ENCODE measurements around the gene FRMPD1. TPM values are rescaled to one million over a fixed set of nuclear protein-coding genes. Genes with fewer than 3 reads are reported as not detected.
A peak's percentile ranks its signal among the peaks of the same experiment; 100 is the strongest.

Gene FRMPD1
- total and polyA plus RNA-seq, 10 of the 15 experiments (the other 5 are each of a cell fraction or from before 2014, with no cell fraction given) = 0.01 to 0.08 (median 0.05) TPM; not detected in 6

- TF ChIP-seq E4F1 (IDR thresholded peaks at IDR 0.05; ENCODE audit: borderline replicate concordance, partially characterized antibody) (no peak), SIX5 (IDR thresholded peaks at IDR 0.05; ENCODE audit: low read depth, low read length, severe bottlenecking) (peak; percentile 79), BMI1 (IDR thresholded peaks at IDR 0.05; ENCODE audit: borderline replicate concordance) (no peak), JUND (IDR thresholded peaks at IDR 0.05; ENCODE audit: low read depth, low read length) (no peak), ZBED1 (IDR thresholded peaks at IDR 0.05; ENCODE audit: borderline replicate concordance) (no peak), SUPT20H (IDR thresholded peaks at IDR 0.05; ENCODE audit: borderline replicate concordance, control insufficient read depth, low read depth, low read length) (no peak), CUX1 (IDR thresholded peaks at IDR 0.05; ENCODE audit: insufficient replicate concordance, low read depth, low read length) (no peak), ZNF24 (IDR thresholded peaks at IDR 0.05) (no peak), PAX5 (IDR thresholded peaks at IDR 0.05; ENCODE audit: borderline replicate concordance, low read depth, low read length) (peak; percentile 53; the same call in 1 of the 2 replicates), STAT1 (conservative IDR thresholded peaks at IDR 0.05) (no peak), CBX5 (IDR thresholded peaks at IDR 0.05; ENCODE audit: low read depth) (no peak), NBN (IDR thresholded peaks at IDR 0.05) (no peak), ZNF207 (IDR thresholded peaks at IDR 0.05; ENCODE audit: borderline replicate concordance) (no peak), MTA2 (IDR thresholded peaks at IDR 0.05; ENCODE audit: low read depth) (no peak), E2F8 (IDR thresholded peaks at IDR 0.05; ENCODE audit: low read depth, partially characterized antibody) (no peak), BHLHE40 (IDR thresholded peaks at IDR 0.05; ENCODE audit: borderline replicate concordance in 1 of 2, low read depth in 2 of 2, low read length in 1 of 2) (peak; percentile 43 to 48; a peak in 2 of 4 replicates), KLF5 (IDR thresholded peaks at IDR 0.05; ENCODE audit: partially characterized antibody) (no peak), RCOR1 (conservative IDR thresholded peaks at IDR 0.05; ENCODE audit: low read depth, low read length) (no peak), SRF (IDR thresholded peaks at IDR 0.05; ENCODE audit: low read depth in 2 of 2, low read length in 2 of 2) (no peak), ZNF622 (IDR thresholded peaks at IDR 0.05) (no peak)
Observed at GRCh38 chr9:37753489-37754190, 102.9 kb downstream of the FRMPD1 start, which contains the start of gene TRMT10B (continued).

Data from GM12878 (cell line).